OCI-LY3 (cell line): ENCODE data around the gene HRH1.

ENCODE experiments used
- CTCF ChIP-seq: fragments of 200-600, 300-600 bp; sonication (generic); IDR thresholded peaks from 2 replicates; pipeline ENCODE4 v1.5.1; 2014; ENCODE audit warnings: antibody characterized with exemption, low read length, low read depth
- EZH2phosphoT487 ChIP-seq: fragments of 200-600 bp; shearing (Covaris generic); IDR thresholded peaks from 2 replicates; pipeline ENCODE4 v1.6.1; 2018; ENCODE audit warnings: antibody characterized with exemption, mixed run types, low read depth

GRCh38 chr3:11304175-11304574 lies 149.9 kb downstream of the HRH1 start:
- TF ChIP-seq CTCF: no peak
- no peak for TF ChIP-seq EZH2phosphoT487
